Astrocyte (in vitro differentiated cells and primary cell): ENCODE data around the gene CCDC15.

Experiments
- EZH2 ChIP-seq: IDR thresholded peaks from 2 replicates; pipeline ENCODE4 v1.6.1; 2012; ENCODE audit warnings: mild to moderate bottlenecking, low read length, inconsistent platforms; ENCODE audit not compliant: insufficient read depth
- TF ChIP-seq, protein P1 (sequence below): IDR thresholded peaks from 2 replicates; pipeline ENCODE4 v1.5.1; 2011; ENCODE audit warnings: low read depth, mild to moderate bottlenecking, inconsistent platforms, low read length, moderate library complexity; ENCODE audit not compliant: insufficient read depth

GRCh38 chr11:125071846-125072217 lies 117.8 kb downstream of the CCDC15 start:
- TF ChIP-seq, protein P1, sequence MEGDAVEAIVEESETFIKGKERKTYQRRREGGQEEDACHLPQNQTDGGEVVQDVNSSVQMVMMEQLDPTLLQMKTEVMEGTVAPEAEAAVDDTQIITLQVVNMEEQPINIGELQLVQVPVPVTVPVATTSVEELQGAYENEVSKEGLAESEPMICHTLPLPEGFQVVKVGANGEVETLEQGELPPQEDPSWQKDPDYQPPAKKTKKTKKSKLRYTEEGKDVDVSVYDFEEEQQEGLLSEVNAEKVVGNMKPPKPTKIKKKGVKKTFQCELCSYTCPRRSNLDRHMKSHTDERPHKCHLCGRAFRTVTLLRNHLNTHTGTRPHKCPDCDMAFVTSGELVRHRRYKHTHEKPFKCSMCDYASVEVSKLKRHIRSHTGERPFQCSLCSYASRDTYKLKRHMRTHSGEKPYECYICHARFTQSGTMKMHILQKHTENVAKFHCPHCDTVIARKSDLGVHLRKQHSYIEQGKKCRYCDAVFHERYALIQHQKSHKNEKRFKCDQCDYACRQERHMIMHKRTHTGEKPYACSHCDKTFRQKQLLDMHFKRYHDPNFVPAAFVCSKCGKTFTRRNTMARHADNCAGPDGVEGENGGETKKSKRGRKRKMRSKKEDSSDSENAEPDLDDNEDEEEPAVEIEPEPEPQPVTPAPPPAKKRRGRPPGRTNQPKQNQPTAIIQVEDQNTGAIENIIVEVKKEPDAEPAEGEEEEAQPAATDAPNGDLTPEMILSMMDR: no peak
- no peak for TF ChIP-seq EZH2
